Spleen (tissue), 7 donors: ENCODE data around the gene ASCC3.

ENCODE experiments used
- POLR2A ChIP-seq, 3 donors: fragments of 450-650 bp; IDR thresholded peaks; one replicate each; pipeline ENCODE4 v1.5.1; 2017; ENCODE audit warnings: antibody characterized with exemption in 3 of 3, mild to moderate bottlenecking in 1 of 3
- POLR2AphosphoS5 ChIP-seq, 3 donors: sonication (generic); formaldehyde crosslinking; IDR thresholded peaks; one replicate each; pipeline ENCODE4 v1.5.1; 2017; ENCODE audit warnings: antibody characterized with exemption in 3 of 3
- TF ChIP-seq, protein P1 (sequence below), 11 experiments: fragments of 200-600 bp in 7 of 11; fragments of 450-650 bp in 4 of 11; sonication (generic) in 4 of 11; IDR thresholded peaks in 8 of 11; conservative IDR thresholded peaks in 3 of 11; 1 replicate in 7 of 11; 2 replicates in 4 of 11; pipeline versions ENCODE4 v1.4.0 to v1.8.0; 2016 to 2021; ENCODE audit warnings: antibody characterized with exemption in 11 of 11, inconsistent platforms in 4 of 11, mild to moderate bottlenecking in 1 of 11
- donor health status: DM: no; HTN: no; CAD: no; lungs with moderate emphysema.
- donor health status: DM: no; HTN: no; CAD: no.
- donor health status: DM: no; HTN: no; CAD: no.

DNA sequence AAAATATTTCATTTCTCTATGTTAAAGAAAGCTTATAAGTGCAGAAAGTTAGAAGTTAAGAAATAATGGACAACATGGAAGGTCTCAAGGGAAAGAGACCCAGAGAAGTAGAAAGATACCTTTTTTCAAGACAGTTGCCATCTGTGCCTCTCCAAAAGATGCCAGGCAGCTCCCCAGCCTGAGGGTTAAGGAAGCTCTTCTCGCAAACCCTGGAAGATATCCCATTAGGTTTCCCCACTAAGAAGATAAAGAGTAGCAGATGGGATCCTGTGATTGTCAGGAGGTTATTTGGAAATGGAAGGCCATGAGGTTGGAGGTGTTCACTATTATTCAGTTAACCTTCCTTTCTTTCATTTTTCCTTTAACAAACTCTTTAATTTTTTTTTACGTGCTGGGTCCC, 306.3 kb downstream of the ASCC3 start:
- TF ChIP-seq POLR2AphosphoS5 (IDR thresholded peaks at IDR 0.05): no peak
- TF ChIP-seq, protein P1, sequence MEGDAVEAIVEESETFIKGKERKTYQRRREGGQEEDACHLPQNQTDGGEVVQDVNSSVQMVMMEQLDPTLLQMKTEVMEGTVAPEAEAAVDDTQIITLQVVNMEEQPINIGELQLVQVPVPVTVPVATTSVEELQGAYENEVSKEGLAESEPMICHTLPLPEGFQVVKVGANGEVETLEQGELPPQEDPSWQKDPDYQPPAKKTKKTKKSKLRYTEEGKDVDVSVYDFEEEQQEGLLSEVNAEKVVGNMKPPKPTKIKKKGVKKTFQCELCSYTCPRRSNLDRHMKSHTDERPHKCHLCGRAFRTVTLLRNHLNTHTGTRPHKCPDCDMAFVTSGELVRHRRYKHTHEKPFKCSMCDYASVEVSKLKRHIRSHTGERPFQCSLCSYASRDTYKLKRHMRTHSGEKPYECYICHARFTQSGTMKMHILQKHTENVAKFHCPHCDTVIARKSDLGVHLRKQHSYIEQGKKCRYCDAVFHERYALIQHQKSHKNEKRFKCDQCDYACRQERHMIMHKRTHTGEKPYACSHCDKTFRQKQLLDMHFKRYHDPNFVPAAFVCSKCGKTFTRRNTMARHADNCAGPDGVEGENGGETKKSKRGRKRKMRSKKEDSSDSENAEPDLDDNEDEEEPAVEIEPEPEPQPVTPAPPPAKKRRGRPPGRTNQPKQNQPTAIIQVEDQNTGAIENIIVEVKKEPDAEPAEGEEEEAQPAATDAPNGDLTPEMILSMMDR (IDR thresholded peaks at IDR 0.05 in 8 of 11, conservative IDR thresholded peaks at IDR 0.05 in 3 of 11): no peak
- no peak for TF ChIP-seq POLR2A (IDR thresholded peaks at IDR 0.05)
